Jurkat, Clone E6-1 (cell line): ENCODE data around the gene TCN1.
"Not testable (repeated sequence)": the region's sequence is repeated elsewhere in the genome, so short reads cannot be mapped to it uniquely, and the experiment has no call there.

Source experiments
- DNase-seq: peaks from one replicate; pipeline ENCODE4 v3.0.0-alpha.2; 2011; ENCODE audit warnings: low read depth, low spot score
- H3K4me3 ChIP-seq: 2 replicates; pipeline ENCODE4 v1.5.1; 2011; ENCODE audit warnings: mild to moderate bottlenecking, low read length, control low read depth, moderate library complexity

Gene TCN1

DNA sequence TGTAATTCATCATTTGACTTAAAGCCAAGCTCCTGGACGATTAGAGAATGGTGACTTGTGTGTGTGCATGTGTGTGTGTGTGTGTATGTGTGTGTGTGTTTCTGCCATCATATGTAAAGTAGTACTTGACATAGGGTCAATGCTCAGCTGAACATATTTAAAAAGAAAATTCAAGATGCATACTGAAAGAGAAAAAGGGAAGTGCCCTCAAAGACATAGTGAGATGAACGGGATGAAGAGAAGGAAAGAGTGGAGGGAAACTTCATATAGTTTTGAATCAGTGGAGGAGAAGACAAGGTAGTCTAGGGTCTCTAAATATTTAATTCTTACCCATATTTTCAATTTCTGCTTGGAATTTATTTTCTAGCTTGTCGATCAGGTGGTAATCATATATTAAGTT lies 4.0 kb downstream of the TCN1 start:
- H3K4me3 ChIP-seq, result no peak overlapping the region
- no peak for DNase-seq

DNA sequence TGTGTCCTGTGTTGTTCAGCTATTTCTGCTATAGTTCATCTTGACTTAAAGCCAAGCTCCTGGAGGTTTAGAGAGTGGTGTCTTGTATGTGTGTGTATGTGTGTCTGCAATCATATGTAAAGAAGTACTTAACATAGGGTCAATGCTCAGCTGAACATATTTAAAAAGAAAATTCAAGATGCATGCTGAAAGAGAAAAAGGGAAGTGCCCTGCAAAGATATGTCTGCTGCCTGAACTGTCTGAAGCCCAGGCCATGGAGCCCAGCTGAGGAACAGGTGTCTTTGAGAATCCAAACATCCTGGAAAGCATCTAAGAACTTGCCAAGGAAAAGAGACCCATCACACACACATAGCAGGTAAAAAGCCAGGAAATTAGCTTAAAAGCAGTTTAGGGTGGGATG lies 6.6 kb downstream of the TCN1 start:
- DNase-seq, result no peak
- H3K4me3 ChIP-seq, result no peak overlapping the region

DNA sequence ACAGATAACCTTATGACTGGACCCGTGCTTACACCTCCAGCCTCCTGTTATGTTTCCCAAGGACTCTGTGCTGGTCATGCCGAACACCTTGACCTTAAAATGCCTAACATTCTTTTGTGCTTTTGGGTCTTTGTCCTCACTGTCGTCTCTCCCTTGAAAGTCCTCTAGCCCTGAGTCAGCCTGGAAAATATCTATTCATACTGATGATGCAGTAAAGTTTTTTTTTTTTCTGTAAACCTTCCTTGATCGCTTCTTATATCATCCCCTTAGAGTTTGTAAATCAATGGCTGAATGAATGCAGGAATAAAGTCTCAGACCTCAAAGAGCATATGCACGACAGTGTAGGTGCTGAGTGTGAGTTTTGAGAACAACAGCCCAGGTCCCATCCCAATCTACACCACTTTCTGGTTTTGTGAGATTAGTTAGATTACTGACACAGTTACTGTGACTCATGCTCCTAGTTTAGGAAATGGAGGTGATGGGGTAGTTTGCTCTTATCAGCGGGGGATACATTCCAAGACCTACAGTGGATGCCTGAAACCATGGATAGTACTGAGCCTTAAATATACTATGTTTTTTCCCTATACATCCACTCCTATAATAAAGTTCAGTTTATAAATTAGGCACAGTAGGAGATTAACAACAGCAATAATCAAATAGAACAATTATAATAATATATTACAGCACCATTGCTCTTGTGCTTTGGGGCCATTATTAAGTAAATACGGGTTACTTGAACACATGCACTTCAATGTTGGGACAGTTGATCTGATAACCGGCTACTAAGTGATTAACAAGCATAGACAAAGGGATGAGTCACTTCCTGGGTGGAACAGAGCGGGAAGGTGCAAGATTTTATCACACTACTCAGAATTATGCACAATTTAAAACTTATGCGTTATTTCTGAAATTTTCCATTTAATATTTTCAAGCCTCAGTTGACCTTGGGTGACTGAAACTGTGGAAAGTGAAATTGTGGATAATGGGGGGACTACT lies 8.6 kb downstream of the TCN1 start:
- DNase-seq, result peak; percentile 32
- H3K4me3 ChIP-seq, result no peak overlapping the region

DNA sequence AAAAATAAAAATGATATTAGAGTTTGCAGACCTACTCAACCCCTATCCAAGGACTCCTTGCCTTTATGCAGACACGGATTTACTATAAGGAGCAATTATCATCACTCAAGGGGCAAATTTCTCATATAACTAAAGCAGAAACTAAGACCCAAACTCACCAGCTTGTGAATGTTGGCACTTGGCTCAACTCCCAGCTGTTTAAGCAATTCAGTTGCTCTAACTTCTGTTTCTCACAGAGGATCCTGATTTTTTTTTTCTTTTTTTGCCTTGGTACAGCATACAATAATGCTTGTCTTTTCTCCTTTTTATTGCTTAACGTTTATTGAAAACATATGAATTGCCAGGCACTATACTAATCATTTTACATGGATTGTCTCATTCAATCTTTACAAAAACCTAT lies 11.4 kb downstream of the TCN1 start:
- DNase-seq, result no peak
- no peak overlapping the region for H3K4me3 ChIP-seq

DNA sequence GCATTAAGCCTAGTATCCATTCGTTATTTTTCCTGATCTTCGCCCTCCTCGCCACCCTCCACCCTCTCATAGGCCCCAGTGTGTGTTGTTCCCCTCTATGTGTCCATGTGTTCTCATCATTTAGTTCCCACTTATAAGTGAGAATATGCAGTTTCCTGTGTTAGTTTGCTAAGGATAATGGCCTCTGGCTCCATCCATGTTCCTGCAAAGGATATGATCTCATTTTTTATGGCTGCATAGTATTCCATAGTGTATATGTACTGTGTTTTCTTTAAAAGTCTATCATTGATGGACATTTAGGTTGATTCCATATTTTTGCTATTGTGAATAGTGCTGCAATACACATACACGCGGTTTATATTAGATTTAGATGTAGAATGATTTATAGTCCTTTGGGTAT lies 14.9 kb downstream of the TCN1 start:
- H3K4me3 ChIP-seq, DNase-seq: not testable (repeated sequence)

DNA sequence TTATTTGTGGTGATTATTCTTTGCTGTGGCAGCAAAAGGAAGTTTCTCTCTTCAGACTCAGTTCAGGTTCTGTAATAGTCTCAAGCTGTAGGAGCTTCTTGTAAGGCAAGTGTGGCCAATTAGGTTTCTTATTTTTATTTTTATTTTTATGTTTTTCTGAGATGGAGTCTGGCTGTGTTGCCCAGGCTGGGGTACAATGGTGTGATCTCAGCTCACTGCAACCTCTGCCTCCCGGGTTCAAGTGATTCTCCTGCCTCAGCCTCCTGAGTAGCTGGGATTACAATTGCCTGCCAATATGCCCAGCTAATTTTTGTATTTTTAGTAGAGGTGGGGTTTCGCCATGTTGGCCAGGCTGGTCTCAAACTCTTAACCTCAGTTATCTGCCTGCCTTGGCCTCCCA lies 16.7 kb downstream of the TCN1 start:
- not testable (repeated sequence) for H3K4me3 ChIP-seq, DNase-seq

DNA sequence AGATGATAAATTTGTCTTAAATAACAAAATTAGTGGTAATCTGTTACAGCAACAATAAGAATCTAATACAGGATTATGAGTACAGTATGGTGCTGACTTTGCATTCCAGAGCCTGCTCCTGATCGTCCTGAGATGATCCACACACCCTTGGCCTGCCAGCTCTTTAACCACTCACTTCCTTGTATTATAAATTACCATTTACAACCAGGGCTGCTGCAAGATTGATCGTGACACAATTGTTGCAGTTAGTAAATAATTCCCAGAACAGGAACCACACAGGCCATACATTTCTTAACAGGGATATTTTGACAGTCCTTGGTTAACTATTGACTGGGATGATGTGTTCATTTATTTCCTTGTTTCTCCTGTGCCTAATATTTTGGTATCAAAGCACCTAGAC lies 17.2 kb downstream of the TCN1 start:
- no peak overlapping the region for H3K4me3 ChIP-seq

DNA sequence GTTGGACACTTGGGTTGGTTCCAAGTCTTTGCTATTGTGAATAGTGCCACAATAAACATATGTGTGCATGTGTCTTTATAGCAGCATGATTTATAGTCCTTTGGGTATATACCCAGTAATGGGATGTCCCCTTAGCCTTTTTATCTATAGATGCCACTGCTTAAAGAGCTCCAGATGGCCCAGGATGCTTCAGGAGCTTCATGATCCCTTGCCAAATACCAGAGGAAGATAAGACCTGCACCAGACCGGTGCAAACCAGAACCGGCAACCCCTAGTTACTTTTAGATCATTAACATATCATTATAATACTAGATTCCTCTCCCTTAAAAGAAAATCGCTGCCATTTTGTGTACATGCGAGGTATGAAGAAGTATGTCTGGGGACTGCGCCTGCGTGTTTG lies 17.8 kb downstream of the TCN1 start:
- not testable (repeated sequence) for DNase-seq, H3K4me3 ChIP-seq

More for the DNA sequence above, 17.2 kb downstream of the TCN1 start:
- no peak for DNase-seq

DNA sequence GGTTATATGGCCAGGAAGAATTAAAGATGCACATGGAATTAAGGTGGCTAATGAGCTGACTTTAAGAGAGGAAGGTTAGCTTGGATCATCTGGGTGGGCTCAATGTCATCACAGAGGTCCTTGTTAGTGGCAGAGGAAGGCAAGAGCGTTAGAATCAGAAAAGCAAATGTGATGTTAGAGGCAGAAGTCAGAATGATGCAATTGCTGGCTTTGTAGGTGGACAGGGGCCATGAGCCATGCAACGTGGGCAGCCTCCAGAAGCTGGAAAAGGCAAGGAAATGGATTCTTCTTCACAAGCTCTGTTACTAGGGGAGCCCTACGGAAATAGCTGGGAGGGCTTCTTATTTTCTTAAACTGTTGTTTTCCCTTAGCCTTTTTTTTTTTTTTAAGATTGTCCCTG lies 18.7 kb downstream of the TCN1 start:
- H3K4me3 ChIP-seq, result no peak overlapping the region
- no peak for DNase-seq

DNA sequence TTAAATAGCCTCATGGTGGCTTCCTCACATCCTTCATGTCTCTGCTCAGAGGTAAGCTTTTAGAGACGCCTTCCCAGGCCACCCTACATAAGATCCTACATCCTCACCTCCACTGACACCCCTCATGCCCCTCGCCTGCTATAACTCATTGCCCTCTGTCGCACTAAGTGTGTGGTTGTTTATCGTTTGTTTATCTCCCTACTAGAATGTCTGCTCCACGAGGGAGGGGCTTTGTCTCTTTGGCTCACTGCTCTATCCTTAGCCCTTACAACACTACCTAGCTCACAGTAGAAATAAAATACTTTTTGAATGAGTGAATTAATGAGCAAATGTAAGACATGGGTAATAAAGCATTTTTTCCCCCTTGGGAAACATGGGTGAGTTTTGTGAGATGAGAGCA lies 19.7 kb downstream of the TCN1 start:
- no peak overlapping the region for H3K4me3 ChIP-seq
- no peak for DNase-seq

DNA sequence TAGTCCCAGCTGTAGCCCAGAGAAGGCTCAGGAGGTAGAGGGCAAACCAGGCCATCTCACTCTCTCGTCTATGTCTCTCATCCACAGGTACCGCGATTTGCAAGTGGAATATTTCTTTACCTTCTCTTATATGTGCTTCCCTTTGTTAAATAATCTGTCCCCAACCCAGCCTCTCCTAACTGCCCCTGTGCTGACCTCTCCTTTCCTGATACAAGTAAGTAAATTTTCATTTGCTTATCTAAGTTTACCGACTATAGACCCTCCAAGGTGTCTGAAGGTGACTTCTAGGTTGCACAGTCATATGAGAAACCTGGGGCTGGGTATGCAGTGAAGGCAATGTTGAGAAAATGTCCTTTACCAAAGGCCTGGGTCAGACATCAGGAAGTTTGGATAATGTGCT lies 20.9 kb downstream of the TCN1 start, which contains the start of gene CBLIF:
CBLIF (minus strand) TSS at position 101 of the 400 bp plus-strand sequence; CDS start at position 55, 46 bp downstream.
- no peak within 1 kb of the TSS for H3K4me3 ChIP-seq
- DNase-seq, result no peak

DNA sequence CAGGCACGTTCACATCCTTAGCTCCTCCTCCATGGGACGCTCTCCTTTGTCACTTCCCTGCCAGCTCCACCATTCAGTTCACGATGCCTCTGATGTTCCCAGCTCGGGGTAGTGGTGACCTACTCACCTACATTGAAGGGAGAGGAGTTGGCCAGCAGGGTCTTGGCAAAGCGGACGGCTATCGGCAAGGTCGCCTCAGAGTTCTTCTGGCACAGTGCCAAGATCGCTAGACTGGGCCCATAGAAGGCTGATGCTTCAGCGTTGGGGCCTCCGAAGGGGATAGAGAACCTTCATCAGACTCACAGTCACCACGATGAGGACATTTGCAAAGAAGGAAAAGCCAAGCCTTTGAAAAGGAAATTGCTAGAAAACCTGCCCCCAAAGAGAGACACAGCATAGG lies 24.0 kb downstream of the TCN1 start:
- no peak overlapping the region for H3K4me3 ChIP-seq
- no peak for DNase-seq

DNA sequence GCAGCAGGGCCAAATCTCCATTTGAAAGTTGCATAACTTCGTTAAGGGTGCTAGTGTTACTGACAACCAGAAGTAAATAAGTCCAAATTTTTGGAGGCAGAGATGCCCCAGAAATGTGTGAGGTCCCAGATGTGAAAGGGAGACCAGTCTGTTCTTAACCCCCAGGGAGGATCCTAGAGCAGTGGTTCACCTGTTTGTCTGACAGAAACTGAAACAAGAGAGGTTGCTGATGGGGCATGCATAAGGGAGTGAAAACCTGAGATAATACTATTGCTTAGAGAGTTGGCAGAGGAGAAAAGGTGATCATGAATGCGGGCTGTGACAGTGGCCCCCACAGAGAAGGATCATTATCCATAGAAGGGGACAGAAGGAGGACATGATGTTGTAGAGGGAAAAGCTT lies 24.8 kb downstream of the TCN1 start:
- H3K4me3 ChIP-seq, result no peak overlapping the region
- no peak for DNase-seq

DNA sequence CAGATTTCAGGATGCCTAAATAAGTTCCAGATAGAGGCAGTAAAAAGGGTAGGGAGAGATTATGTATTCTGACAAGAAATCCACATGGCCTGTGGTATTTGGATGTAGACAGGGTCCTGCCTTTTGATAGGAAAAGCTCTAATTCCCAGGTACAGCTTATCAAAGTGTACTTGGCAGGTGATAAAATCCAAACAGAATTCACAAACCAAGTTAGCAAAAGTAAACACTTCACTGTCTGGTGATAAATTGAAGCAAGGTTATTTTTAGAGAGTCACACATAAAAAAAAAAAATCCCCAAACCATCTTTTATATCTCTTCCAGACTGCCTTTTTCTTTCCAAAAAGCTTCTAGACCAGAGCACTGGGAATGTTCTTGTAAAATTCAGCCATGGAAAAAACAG lies 26.7 kb downstream of the TCN1 start:
- DNase-seq, result no peak
- H3K4me3 ChIP-seq, result no peak overlapping the region

DNA sequence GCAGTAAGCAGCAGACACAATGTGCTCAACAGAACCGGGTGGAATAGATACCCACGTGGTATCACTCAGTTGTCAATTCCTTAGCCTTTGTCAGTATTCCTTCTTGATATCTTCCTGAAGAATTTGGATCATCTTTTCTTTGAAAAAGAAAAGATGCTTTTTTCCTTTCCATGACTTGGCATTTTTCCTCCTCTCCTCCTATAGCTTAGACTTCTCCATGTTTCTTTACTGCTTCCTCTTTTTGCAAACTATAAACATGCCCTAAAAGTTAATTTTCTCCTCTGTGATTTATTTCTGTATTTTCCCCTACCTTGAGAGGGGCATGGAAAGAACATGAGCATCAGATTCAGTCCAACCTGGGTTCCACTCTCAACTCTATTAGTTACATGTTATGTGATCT lies 32.7 kb downstream of the TCN1 start:
- H3K4me3 ChIP-seq, result no peak overlapping the region
- no peak for DNase-seq

DNA sequence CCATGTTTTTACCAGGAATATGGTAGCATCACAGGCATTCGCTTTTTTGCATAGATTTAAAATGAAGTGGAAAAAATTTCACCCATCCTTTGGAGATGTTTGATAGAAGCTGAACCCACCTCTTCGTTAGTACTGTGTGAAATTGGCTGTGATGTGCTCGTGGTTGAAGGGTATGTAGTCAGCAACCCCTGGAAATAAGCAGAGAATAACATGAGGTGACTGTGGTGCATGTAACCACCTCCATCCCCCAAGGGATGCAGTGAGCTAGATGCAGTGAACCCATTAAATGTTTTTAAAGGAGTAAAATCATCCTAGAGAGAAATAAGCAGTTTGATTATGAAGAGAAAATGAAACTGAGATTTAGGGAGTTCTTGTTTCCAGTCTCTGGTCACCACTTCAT lies 36.9 kb downstream of the TCN1 start:
- no peak overlapping the region for H3K4me3 ChIP-seq
- DNase-seq, result no peak

DNA sequence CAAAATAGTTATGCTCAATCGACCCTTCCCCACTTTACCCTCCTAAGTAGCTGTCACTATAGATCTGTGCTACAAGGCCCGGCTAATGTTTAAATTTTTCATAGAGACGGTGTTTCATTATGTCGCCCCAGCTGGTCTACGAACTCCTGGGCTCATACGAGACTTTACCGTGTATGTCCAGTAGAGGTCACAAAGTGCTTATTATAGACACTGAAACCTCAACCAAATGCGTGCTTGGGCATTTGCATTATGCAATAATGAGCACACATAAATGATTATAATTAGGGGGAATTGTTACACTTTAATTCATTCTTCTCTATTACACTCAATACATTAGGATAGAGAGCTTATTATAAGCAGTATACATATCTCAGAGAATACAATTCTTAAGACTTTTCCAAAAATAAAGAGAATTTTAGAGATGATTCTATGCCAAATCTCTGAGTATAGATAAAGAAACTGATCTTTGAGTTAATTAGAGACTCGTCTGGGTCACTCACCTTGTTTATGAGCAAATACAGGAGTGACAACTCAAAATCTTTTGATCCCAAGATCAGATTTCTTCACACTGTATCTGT lies 43.2 kb downstream of the TCN1 start:
- DNase-seq, result peak; percentile 71
- no peak overlapping the region for H3K4me3 ChIP-seq

DNA sequence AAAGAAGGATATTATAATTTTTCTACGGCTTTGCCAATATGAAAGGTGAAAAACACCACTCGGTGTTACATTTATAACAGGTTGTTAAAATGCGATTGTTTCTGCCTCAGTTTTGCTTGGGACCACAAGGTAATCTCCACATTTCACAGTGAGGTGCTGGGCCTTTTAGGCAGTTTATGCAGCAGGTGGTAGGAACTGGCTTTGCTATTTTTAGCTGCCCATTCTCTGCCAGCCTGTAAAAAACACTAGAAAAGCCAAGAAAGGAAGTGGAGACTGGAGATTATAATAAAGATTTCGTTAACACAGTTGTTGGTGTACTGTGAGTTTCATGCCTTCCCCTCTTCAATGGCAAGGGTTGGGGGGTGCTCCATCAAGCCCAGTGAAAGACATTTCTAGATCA lies 47.7 kb downstream of the TCN1 start:
- H3K4me3 ChIP-seq, result peak overlapping the region; percentile 56
- DNase-seq, result peak; percentile 95

DNA sequence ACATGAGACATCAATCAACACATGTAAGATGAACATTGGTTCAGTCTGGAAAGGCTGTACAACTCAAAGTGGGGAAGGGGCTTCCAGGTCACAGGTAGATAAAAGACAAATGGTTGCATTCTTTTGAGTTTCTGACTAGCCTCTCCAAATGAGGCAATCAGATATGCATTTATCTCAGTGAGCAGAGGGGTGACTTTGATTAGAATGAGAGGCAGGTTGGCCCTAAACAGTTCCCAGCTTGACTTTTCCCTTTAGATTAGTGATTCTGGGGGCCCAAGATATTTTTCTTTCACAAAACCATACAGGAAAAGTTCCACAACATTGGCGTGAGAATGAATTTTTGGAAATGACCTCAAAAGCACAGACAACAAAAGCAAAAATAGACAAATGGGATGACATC lies 49.9 kb downstream of the TCN1 start:
- DNase-seq, H3K4me3 ChIP-seq: not testable (repeated sequence)

DNA sequence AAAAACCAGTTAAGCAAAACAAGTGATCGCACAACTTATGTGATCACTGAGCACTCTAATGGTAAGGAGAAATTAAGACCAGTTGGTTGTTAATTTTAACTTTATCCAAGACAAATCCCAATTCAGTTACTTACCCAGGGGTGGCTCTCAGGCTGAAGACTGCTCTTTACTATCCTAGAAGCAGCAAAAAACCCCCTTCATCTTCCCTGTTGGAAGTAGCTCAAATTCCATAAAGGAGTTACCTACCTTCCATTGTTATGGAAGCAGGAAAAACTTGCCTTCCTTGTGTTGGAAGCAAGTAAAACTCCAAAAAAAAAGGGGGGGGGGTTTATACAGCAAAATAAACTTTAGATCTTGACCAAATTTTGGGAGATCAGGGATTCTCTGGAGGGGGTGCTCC lies 50.5 kb downstream of the TCN1 start:
- no peak for DNase-seq
- no peak overlapping the region for H3K4me3 ChIP-seq

DNA sequence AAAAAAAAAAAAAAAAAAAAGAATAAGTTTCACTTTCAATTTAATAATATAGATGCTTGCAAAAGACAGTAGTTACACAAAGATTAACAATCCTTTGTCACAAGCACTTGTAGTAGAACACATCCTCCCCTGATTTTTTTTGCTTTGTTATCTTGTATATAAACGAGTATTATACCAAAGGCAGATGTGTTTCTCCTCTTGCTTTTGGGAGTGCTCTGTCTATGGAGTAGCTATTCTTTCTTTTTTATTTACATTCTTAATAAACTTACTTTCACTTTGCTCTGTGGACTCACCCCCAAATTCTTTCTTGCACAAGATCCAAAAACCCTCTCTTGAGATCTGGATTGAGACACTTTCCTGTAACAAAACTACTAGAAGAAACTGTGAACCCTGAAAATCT lies 52.3 kb downstream of the TCN1 start:
- DNase-seq, result peak; percentile 46
- peak overlapping the region; percentile 53 for H3K4me3 ChIP-seq
